Activated CD8-positive, alpha-beta memory T cell treated with anti-CD3 and anti-CD28 coated beads for 24 hours (primary cell): ENCODE measurements around the gene SLC8A1.

Experiments used
- DNase-seq: peaks from one replicate; pipeline ENCODE4 v3.0.0-alpha.2; 2020

SLC8A1 gene

DNA sequence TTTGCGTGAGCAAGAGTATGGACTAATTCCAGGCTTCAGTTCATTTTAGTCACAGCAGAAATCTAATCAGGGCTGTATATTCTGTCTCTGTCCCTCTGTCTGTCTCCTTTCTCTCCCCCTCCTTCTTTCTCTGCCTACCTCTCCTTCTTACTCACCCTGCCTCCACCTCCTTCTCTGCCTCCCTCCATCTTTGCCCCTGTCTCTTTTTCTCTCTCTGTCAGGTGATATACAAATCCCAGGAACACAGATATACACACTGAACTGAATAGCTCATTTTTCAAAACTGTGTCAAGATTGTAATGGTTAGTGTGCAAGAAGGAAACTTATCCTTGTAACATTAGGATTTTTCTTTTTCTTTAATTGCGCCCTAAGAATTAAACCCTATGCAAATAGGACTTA lies 32.5 kb downstream of the SLC8A1 start:
- no peak for DNase-seq

DNA sequence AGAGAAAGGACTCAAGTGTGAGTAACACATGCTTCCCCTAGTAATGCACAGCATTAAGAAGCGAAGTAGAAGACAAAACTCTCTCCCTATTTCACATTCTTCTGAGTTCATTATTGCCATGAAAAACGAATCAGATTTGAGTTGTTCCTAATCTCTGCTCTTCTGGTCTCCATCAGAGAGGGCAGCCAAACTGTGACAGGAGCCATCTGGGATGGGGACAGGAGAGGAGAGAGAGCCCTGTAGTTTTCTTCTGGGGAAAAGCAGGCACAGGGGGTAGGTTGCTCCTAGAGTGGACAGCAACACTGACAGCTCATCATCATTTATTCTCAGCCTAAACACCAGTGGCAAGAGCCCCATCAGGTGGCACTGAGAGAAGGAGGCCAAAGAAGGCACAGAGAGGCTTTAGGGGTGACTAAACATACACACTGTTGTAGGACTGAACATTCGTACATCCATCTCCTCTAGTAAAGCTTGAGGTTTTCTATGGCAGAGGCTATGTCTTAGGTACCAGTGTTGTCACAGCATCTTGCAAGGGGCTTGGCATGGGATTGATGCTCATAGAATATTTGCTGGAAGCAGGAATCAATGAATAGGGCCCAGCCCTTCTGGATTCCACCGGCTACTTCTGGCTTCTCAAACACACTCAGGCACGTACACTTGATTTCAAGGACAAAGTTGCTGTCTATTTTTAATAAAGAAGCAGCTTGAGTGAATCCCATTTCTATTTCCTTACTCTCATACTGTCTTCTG lies 33.1 kb downstream of the SLC8A1 start:
- no peak for DNase-seq

DNA sequence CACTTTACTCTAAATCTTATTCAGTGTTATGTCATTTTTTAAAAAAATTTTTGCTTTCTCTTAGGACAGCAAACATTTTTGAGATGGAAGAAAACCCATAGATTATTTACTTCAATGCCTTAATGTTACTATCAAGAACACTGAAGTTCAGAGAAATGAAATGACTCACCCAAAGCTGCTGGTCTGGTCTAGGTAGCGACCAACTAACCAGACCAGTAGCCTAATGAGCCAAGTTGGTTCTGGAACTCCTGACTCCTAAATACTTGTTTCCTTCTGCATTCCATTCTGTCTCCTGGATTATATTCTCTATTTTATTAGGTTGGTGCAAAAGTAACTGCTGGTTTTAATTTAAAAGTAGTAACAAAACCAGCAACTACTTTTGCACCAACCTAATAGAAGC lies 35.4 kb downstream of the SLC8A1 start:
- no peak for DNase-seq

DNA sequence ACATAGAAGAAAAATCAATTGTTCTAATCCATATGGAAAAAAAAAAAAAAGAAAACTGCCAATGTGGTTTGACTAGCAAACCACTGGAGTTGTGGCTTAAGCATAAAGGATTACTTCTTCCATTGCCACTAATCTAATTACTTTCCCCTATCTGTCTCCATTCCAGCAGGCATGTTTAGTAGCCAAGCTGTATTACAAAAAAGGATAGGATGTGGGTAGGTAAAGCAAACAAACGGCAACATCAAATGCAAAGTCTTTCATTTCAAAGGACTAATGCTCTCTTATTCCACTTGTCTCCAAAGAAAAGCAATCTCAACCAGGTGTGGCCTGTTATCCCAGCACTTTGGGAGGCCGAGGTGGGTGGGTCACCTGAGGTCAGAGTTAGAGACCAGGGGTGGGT lies 36.5 kb downstream of the SLC8A1 start:
- no peak for DNase-seq

DNA sequence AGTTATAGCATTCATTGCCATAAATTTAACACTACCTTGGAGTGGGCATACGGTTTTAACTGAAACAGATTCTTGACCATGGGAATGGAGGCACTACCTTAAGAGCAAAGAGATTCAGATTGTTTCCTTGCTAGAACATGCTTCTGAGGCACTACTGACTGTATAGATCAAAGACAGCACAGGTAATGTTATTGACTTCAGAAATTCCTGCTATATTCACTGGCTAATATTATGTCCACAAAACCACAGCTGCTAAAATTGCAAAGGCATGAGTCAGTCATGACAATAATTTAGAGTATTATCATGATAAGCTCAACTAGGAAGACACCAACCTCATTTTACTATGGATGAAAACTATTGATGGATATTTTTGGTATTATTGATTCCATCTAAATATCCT lies 39.4 kb downstream of the SLC8A1 start:
- DNase-seq: no peak

DNA sequence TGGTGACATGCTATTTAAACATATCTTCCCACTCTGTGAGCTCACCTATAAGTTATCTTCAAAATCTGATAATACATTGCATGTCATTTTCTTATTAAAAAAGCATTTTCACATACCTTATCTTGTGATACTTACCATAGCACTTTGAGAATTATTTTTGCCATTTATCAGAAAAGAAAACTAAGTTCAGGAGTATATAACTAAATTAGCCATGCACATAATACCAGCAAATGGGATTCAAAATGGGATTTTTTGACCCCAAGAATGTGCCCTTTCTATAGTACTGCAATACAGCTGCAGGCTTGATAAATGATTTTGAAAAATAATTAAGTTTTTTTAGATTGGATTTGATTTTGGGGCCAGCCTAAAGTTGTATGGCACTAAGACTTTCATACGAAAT lies 41.2 kb downstream of the SLC8A1 start:
- DNase-seq: no peak

DNA sequence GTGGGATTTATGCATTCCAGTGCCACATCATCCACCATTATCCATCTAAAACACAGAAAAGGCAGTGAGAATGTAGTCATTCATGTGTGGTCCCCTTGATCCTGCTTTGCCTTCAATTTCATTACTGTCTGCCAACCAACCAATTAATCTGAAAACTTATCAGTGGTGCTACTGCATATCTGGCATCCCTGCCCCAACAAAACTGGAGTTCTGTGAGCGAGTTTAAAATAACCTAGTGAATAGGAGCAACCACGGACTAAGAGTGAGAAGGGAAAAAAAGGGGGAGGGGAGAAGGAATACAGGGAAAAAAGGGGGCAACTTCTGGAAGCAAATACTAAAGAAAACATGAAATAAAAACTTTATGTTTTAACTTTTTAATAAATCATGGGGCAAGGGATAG lies 42.2 kb downstream of the SLC8A1 start:
- no peak for DNase-seq

DNA sequence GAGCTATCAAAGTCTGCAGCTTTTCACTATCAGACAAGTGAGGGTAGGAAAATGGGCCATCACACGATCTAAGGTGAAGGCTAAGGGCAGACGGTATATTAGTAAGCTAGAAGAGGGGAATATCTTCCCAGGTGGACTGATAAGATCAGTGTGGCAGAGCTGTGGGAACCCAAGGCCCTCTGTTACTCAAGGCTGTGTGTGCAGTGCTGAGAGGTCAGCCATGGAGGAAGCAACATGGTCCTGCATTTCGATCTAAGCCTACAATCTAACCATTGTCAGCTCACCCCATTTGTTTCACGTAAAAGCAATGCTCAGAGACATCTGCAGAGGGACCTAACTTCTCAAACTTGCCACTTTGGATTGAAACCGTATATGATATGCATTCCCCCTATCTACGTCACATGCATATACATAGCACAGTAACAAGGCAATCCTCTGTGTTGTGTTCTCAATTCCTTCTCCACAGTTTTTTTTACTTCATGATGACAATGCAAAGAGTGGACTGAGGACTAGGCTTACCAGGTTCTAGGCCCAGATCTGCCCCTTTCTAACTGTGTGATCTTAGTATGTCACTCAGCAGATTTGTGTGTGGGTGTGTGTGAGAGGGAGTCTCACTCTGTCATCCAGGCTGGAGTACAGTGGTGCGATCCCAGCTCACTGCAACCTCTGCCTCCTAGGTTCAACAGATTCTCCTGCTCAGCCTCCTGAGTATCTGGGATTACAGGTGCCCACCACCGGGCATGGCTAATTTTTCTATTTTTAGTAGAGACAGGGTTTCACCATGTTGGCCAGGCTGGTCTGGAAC lies 45.2 kb downstream of the SLC8A1 start:
- no peak for DNase-seq

DNA sequence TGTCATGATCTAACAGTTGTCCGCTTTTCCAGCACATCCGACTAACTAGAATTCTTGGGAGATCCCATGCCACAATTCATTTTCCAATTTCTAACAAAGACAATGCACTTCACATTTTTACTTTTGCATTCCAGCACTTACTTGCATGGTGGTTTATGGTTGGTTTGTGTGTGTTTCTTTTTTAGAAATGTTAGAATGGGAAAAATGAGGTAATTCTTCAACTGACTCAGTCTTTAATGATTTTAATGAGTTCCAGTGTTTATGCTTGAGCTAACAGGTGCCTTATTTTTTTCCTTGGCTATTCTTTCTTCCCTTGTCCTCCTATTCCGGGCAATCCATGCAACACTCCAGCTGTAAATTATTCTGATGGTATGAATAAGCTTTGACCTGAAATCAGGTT lies 46.4 kb downstream of the SLC8A1 start:
- no peak for DNase-seq

DNA sequence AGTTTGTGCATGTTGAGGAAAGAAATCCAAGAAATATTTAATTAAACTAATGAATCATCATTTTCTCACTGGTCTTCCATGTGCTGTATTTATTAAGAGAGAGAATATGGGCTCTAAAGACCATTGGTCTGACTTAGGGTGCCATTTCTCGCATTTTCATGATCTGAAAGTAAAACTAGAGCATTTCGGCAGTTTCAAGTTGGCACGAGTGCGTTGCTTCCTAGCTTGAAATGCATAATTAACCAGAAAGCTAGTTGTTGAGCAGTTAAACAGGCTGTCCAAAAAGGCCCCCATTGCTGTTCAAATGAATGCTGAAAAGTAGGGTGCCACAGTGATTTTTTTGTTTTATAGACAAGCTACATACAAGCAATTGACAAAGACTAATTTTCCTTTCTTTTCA lies 47.4 kb downstream of the SLC8A1 start:
- no peak for DNase-seq

DNA sequence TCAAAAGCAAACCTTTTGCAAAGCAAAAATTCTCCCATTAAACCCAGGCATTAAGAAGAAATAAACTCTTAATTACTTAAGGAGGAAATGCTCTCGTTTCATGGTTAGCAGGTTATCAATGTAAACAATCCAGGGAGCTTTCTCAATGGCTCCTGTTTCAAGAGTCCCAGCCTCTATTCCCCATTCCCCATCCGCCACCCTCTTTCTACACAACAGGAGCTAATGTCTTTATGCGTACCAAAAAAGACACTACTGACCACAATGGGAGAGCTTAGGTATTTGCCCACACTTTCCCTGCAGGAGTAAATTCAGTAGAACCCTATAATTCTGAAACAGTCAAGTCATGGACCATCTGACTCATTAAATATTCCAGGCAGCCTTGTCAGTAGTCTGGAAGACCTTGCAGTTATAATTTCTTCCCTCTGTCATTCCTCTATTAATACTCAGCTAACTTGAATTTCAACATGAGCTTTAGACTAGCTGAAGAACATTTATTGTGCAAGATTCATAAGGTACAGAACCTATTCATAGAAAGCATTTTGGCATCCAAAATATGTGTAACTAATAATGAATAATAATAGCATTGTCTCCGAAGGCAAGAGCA lies 48.6 kb downstream of the SLC8A1 start:
- DNase-seq: no peak

DNA sequence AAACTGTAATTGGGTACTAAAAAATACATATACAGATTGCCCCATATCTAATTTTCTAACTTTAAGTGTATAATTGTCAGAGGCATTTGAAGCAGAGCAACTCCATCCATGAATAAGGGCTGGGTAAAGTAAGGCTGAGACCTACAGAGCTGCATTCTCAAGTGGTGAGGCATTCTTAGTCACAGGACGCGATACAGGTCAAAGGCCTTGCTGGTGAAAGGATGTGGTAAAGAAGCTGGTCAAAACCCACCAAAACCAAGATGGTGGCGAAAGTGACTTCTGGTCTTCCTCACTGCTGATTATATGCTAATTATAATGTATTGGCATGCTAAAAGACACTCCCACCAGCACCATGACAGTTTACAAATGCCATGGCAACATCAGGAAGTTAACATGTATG lies 50.0 kb downstream of the SLC8A1 start:
- no peak for DNase-seq

DNA sequence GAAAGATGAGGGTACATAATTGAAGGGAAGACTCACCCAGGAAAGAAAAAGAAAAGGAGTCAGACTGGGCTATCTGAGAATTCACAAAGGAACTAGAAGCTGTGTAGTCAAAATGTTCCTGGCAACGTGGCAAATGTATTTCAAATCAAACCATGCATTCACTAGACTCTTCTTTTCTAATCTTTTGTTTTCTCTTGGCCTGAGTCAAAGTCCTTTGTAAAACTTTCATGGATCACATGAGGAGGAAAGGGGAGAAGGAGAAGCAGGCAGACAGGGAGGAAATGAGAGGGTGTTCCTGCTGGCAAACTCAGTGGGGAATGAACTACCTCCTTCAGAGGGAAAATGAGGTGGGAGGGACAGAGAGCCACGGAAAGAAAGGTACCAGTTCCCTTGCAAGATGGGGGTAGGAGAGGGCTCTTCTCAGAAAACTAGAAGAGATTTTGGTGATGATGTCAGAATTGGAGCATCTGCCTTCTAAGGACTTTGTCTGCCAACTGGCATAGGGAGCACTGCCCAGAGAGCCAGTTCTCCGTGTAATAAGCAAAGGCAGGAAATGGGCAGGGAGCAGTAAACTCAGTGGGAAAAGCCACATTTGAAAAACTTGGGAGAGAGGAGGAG lies 51.4 kb downstream of the SLC8A1 start:
- DNase-seq: no peak

DNA sequence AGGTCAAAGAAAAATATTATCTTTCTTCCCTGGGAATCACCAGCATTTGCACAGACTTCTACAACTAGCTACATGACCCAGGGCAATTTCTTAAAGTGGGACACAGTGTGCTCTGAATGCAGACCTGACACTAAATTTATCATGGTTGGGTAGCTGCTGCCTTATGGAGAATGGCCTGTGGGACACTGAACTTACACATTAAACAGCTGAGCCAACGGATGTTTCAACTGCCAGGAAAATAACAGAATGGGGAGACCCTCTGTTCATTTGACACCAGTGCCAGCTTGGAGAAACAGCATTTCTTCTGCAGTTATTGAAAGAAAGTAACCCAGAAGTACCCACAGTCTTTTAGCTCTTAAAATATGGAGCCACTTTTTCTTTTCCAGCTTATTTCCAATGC lies 54.1 kb downstream of the SLC8A1 start:
- no peak for DNase-seq

DNA sequence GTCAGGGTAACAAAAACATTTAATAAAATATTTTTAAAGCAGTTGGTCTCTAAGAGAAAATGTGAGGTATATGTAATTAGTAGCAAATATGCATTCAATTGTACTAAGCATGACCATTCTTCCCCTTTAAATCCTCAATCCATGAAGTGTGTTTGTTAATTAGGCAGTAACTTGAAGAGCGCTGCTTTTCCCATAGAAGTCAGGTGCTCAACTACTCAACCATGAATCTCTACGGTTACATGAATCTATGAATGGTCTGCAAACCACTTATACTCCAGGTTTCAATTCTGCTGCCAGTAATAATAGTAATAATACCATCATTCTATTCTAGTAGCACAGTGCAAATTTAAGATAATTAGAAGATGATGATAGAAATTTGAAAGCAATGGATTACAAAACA lies 55.8 kb downstream of the SLC8A1 start:
- no peak for DNase-seq

DNA sequence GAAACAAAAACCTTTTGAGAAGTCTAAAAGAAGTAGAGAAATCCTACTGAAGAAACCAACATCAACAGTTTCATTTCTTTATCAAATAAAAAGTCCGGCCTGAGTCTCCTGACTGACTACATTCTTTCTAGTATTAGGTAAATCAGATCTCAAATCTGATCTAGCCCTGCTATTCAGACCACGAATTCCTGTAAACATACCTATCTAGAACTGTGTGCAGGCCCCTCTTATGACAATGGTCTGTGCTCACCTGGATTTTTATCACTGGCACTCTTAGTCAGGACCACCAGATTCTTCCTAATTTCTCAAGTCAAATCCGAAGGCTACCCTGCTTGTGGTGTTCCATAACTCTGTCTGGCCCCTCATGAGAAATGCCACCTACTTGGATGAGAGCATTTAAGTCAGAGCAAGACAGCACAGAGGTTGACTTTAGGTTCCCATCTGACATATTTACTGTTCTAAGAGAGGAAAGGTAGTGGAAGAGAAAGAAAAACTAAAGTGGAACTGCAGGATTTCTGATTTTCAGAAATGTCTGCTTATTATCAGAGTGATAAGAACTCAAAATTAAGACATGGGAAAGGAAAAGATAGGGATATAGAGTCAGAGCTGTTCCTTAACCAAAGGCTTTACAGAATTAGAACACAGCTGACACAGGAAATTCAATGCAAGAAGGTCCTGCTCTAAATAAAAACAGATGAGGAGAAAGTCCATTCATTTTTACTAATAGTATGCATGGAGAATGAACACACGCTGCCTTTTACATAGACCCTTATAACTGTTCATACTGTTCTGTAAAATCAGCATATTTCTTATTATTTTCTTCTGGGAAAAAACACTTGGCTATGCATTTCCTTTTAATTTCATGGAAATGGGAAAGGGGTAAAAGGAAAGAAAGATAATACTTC lies 56.5 kb downstream of the SLC8A1 start:
- no peak for DNase-seq

DNA sequence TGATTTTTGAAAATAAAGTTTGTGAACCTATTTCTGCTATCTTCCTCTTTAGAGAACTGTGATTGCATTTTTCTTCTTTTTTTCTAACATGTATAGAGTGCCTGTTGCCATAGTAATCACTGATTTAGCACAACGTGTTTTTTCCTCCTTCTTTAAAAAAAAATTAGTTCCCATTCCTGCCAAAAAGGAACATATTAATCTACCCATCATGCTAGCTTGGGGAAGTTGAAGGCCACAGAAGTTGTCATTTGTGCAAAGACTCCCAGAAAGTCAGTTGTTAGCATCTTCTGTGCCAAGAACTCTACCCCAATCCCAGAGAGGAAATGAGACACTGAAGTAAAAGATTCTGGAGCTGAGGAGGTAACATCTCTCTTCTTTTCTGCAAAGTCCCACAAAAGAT lies 57.3 kb downstream of the SLC8A1 start:
- no peak for DNase-seq

DNA sequence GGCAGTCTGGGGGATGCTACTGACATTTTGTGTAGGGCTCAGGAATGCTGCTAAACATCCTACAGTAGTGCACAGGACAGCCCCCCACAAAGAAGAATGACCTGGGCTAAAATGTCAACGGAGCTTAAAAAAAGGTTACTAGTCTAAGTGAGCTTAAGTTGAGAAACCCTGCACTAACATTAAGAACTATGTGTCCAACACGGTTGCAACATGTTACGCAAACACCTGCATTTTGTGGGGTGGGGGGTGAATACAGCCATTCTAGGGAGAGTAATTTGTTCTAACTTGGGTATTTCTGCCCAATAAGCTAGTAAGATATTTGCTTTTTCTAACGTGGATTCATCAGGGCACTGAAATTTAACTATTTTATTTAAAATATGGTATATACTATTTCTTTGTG lies 57.9 kb downstream of the SLC8A1 start:
- no peak for DNase-seq

DNA sequence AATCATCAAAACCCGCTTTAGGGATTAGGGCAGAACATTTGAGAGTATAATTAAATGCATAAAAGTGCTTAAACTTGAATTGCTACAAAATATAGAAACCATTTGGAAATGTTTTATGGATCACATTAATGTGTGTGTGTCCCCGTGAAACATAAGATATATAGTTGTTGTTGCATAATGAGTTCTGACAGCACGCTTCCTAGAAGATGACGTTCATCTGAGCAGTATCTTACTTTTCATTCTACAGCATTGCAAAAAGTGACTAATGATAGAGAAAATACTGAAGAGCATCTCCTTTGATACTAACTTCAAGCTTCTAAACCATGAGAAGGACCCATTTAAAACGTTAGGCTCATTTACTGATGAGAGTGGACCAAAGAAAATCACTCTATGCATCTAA lies 63.7 kb downstream of the SLC8A1 start:
- no peak for DNase-seq

DNA sequence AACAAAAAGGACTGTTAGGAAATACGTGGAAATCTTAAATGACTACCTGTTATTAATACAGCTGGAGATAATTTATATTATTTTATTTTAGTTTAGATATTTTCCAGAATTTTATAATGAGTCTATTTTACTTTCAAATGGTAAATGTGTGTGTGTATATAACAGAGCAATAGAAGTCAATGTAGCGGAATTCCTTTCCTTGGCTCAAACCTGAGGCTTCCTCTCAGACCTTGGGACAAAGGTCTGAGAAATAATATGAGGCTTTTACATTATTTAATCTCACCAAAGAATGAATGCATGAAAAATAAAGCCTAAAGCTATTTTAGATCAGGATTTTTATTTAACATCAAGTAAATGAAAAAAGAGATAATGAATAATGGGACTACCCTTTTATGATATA lies 65.7 kb downstream of the SLC8A1 start:
- DNase-seq: no peak

DNA sequence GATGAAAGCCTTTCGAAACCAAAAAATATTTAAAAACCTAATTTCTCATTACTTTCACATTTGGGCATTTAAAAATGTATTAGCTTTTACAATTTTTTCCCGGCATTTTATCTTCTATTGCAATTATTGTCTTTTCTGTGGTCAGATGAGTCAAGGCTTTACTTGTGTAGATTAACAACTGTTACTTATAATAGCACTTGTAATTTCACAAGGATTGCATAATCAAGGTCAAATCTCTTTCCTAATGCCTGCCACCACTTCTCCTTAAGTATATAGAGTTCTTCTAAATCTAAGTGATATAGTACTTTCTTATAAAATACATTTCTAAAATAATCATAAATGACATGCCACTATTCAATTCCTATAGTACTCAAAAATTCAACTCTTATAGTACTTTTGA lies 67.2 kb downstream of the SLC8A1 start:
- DNase-seq: no peak

DNA sequence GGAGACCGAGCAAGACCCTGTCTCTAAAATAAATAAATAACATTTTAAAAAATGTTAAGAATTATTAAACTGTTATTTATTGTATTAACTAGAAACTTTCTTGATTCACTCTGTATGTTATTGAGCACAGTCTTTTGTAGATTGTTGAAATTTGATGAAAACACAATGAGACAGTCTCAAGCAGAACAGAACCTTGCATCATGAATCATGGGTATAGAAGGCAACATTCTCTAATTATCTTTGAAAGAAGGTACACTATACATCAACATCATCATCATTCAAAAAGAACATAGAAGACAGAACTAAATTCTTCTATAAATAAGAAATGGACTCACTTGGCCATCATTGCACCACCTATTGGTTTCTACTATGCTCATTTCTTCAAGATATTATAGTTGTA lies 67.7 kb downstream of the SLC8A1 start:
- no peak for DNase-seq

DNA sequence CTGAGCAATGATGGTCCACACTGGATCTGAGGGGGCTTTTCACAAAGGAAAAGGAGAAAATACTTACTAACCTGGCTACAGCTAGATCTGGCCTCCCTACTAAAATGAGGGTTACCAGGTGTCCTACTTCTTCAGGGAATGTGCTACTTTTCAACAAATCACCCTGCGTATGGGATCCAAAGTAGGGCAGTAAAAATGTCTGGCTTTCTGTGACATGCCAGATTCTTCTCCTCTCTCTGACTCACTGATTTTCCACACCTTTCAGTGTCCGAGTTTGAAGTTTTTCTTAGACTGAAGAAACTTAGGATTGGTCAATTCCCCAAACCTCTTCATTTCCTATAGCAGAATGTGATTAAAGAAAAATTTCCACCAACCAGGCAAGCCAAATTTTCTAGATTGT lies 71.2 kb downstream of the SLC8A1 start:
- no peak for DNase-seq
